ENCODE data around the gene ABCC4. TPM values are rescaled to one million over a fixed set of nuclear protein-coding genes. Genes with fewer than 3 reads are reported as not detected.

ABCC4 gene
- total RNA-seq, 1 donor from 2014 or later = 12.6 TPM

DNA sequence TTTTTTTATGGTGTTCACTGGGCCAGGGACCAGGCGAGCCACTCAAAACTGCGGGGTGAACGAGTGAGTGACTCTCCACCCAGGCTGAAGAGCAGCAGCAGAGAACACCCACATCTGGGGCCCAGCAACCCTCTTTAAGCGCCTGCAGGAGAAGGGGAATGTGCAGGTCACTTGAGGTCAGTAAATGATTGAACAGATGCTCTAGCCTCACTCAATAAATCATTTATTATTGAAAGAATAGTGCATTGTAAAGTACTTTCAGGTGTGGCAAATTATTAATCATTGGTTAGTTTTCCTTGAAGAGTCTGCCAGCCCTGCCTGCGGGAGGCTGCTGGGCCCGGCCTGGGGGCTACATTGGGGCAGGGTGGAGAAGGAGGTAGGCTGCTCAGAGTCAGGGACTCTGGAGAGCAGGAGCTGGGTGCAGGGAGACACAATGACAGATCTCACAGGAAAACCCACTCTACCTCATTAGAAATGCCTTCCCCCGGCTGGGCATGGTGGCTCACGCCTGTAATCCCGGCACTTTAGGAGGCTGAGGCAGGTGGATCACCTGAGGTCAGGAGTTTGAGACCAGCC, 42.5 kb downstream of the ABCC4 start:
- DNase-seq (ENCODE audit: low read depth) = no peak

DNA sequence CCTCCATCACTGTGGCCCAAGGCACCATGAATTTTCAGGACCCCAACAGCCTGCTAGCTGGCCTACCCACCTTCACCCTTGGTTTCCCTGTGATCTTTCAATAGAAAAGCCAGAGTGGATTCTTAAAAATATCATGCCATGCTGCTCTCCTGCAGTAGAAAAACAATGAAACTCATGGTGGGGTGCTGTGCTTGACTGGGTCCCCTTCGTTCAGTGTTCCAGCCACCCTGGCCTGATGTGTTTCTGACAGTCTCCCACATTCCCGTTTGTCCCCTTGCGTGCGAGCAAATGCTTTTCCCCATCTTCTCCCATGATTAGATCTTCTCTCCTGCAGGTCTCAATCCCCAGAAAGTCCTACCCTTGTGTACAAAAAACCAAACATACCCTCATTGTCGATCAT, 43.2 kb downstream of the ABCC4 start:
- DNase-seq (ENCODE audit: low read depth) = no peak

GRCh38 chr13:95256091-95256490, 45.2 kb downstream of the ABCC4 start:
- DNase-seq (ENCODE audit: low read depth) = peak; percentile 97

- no peak for DNase-seq (ENCODE audit: low read depth)
These were observed 46.0 kb downstream of the ABCC4 start for GRCh38 chr13:95255072-95255732.

GRCh38 chr13:95254339-95254738, 46.9 kb downstream of the ABCC4 start:
- DNase-seq (ENCODE audit: low read depth) = no peak

DNA sequence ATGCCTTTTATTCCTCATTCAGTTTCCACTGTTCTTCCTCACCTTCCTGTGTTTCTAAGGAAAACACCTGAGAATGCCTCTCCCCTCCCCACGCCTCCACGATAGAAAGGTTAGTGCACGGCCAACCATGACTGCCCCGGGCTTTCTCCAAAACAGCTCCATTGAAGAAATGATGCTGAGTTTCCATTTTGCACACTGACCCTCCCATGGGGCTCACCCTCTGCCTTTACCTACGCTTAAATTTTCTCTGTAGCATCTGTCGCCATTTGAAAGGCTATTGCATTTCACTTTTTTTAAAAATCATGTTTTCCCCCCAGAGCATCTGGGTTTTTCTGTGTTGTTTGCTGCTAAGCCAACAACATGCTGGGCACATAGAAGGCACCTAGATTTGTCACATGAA, 48.2 kb downstream of the ABCC4 start:
- no peak for DNase-seq (ENCODE audit: low read depth)

DNA sequence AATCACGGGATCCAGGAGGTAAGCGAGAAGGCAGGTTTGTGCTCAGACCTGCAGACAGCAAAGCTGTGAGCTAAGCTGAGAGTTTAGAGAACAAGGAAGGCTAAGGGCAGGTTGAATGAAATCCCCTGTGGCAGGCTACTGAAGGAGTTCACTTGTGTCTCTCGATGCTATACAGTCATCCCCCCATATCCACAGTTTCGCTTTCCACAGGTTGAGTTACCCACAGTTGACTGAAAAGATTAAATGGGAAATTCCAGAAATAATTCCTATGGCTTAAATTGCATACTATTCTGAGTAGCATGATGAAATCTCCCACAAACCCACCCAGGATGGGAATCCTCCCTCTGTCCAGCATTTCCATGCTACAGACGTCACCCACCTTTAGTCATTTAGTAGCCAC, 49.6 kb downstream of the ABCC4 start:
- no peak for DNase-seq (ENCODE audit: low read depth)

- DNase-seq (ENCODE audit: low read depth) = no peak
These were observed 50.3 kb downstream of the ABCC4 start for GRCh38 chr13:95250961-95251360.

GRCh38 chr13:95248953-95249352, 52.3 kb downstream of the ABCC4 start:
- no peak for DNase-seq (ENCODE audit: low read depth)

GRCh38 chr13:95247852-95248251, 53.4 kb downstream of the ABCC4 start:
- DNase-seq (ENCODE audit: low read depth) = no peak

DNA sequence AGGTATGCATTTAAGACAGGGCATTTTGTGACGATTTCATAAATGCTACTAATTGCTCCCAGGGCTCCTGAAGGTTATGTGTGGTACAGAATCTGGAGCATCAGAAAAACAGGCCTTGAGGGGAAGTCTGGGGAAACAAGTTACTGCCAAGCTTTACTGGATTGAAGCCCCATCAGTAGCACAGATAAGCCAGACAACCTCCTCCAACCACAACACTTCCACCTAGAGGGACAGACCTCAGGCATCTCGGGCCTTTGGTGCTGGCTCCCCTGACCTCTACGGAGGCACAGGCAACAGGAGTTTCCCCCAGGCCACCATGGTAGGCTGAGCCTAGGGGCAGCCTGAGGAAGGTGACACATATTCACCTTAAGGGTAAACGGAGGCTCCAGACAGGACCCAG, 54.1 kb downstream of the ABCC4 start:
- DNase-seq (ENCODE audit: low read depth) = no peak

DNA sequence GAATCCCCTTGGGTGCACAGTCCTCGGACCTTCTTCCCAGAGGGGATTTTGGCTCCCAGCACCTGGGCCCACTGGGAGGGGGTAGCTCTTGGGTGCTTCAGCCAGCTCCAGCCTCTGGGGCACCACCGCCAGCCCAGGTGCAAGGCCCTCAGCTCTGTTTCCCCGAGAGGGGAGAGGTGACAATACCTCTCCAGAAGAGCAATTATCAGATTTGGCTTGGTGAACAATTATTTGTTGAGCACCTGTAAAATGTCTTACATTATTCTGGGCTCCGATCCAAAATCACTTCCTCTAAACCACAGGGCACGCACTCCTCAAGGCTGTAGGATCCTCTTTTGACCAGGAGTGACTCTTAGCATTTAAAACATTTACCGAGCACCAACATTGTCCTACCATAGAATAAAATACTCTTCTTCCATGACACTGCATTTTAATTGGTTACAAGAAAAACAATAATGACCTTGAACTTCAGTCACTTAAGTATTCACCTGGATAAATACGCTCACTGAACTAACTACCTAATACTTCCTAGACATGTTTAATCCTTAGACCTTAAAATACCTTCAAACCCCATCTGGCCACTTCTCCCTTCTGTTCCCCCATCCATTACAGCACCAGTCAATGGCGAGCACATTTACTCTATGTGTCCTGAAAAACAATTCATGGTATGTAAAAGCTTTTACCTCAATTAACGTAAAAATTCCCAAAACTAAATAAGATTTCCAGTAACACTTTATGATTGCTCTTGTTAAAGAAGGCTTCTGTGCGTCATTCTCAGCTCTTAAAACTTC, 54.8 kb downstream of the ABCC4 start:
- no peak for DNase-seq (ENCODE audit: low read depth)

DNA sequence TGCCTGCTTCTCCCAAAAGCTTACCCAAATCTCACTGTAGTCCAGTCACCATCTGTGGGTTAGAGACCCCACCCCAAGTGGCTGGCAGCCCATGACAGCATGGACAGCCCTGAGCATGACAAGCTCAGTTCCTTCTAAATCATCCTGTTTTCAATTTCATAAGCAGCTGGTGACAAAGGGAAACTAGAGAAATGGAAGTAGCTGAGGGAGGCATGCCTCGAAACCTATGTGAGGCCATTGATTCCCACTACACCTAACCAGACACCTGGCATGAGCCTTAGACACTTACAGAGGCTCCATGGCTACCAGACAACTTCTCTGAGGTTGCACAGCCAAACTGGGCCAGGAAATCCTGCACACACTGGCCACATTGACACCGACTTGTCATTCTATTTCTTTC, 56.2 kb downstream of the ABCC4 start:
- DNase-seq (ENCODE audit: low read depth) = no peak

- peak; percentile 83 for DNase-seq (ENCODE audit: low read depth)
These were observed 58.0 kb downstream of the ABCC4 start for GRCh38 chr13:95243207-95243606.

- no peak for DNase-seq (ENCODE audit: low read depth)
These were observed 59.9 kb downstream of the ABCC4 start for GRCh38 chr13:95241321-95241720.

DNA sequence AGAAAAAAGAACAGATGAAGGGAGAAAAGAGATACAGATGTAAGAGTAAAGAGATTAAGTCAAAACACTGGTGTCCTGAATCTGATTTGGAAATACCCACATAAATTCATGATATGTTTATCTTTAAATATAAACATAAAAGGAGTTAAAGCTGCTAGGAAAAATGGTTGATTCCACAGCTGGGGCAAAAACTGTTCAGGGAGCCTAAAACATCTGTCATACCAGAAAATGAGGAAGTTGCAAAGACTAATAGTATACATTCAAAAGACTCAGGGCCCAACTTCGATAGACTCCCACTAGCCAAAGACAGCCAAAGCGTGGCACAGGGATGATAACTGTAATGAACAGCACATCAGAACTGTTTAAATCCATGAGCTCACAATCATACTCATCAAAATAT, 62.0 kb downstream of the ABCC4 start:
- no peak for DNase-seq (ENCODE audit: low read depth)

GRCh38 chr13:95237310-95237870, 63.9 kb downstream of the ABCC4 start:
- DNase-seq (ENCODE audit: low read depth) = no peak

- DNase-seq (ENCODE audit: low read depth) = no peak
These were observed 64.5 kb downstream of the ABCC4 start for GRCh38 chr13:95236774-95237173.

- DNase-seq (ENCODE audit: low read depth) = no peak
These were observed 65.3 kb downstream of the ABCC4 start for GRCh38 chr13:95235974-95236373.

DNA sequence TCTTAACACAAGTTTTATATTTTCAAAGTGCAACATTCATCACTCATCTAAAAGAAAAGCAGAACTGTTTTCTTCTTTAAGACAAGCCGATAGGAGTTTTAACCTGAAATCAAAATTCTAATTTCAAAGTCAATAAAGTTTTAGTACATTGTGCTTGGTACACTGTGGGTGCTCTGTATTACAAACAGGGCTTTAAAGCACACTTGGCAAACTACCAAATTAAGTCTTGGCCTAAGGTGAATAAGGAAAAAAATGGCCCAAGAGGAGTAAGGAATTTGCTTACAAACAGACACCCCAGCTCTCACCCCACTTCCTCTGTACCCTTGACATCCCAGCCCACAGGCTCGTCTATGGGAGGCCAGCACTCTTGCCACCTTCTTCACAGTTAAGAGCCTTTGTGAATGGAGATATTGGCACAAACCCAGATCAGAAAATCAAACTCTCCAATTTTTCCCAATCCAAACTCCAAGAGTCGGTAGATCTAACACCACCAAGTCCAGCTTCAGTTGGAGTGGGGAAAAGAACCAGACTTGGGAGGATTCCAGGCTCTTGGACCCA, 66.0 kb downstream of the ABCC4 start:
- DNase-seq (ENCODE audit: low read depth) = no peak

DNA sequence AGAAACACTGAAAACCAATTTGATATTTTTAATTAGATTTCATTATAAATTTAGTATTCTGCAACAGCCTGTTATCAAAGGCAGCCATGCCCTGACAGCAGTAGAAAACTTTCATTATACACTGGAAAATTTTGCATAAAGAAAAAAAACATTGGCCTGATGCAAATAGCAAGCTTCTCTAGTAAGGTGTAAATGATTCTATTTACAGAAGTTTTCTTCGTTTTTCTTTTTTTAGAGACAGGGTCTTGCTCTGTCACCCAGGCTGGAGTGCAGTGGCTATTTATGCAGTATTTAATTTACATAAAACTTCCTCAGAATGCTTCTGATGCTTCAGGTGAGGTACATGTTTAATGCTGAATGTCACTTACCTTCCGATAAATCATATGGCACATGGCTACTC, 67.0 kb downstream of the ABCC4 start:
- no peak for DNase-seq (ENCODE audit: low read depth)

- DNase-seq (ENCODE audit: low read depth) = no peak
These were observed 68.1 kb downstream of the ABCC4 start for GRCh38 chr13:95233026-95233635.
